A549 (cell line): Measurements from ENCODE around the gene ECSCR. TPM values are rescaled to one million over a fixed set of nuclear protein-coding genes. Genes with fewer than 3 reads are reported as not detected.
"Not testable (repeated sequence)": the region's sequence is repeated elsewhere in the genome, so short reads cannot be mapped to it uniquely, and the experiment has no call there.

ENCODE experiments used
- ATAC-seq, 2 experiments: fragments of 200-7000 bp in 1 of 2; fragments of >200 bp in 1 of 2; cut with Nextera tagmentation in 1 of 2; cut with Tn5 transposase in 1 of 2; 3 replicates each; pipeline versions ENCODE4 v1.8.0 to v1.9.1; 2018 to 2020; ENCODE audit warnings: mild to moderate bottlenecking in 1 of 2, moderate library complexity in 1 of 2
- CTCF ChIA-PET: fragments of 300-600 bp; sonication (Branson Sonifier 250); formaldehyde crosslinking; extraction: SDS; loops from one replicate; lab custom pipeline; 2021; ENCODE audit warnings: antibody characterized with exemption, inconsistent platforms; lab: Yijun Ruan, JAX
- POLR2A ChIA-PET: fragments of 350-600 bp; formaldehyde crosslinking; extraction: SDS; loops from one replicate; lab custom pipeline; 2021; ENCODE audit warnings: antibody characterized with exemption, inconsistent platforms; lab: Yijun Ruan, JAX
- DNase-seq, 2 experiments: peaks; one replicate each; pipeline versions ENCODE4 v3.0.0 to v3.0.0-alpha.2; 2011 to 2016; ENCODE audit warnings: low read depth in 1 of 2, low spot score in 1 of 2
- FAIRE-seq: peaks from 2 replicates; lab custom pipeline; 2011; peaks lifted over from hg19 to GRCh38; lab: Jason Lieb, UNC
- H3K27ac ChIP-seq, 2 experiments: fragments of >200 bp; sonication (Bioruptor Twin); formaldehyde crosslinking; 3 replicates each; pipeline ENCODE4 v1.5.1; 2016 to 2017
- H3K4me1 ChIP-seq: fragments of >200 bp; sonication (Bioruptor Twin); formaldehyde crosslinking; 3 replicates; pipeline ENCODE4 v1.6.1; 2016
- H3K4me2 ChIP-seq: fragments of >200 bp; sonication (Bioruptor Twin); formaldehyde crosslinking; 3 replicates; pipeline ENCODE4 v1.6.1; 2016
- H3K4me3 ChIP-seq: fragments of >200 bp; sonication (Bioruptor Twin); formaldehyde crosslinking; 3 replicates; pipeline ENCODE4 v1.5.1; 2016
- H3K9me3 ChIP-seq: fragments of >200 bp; sonication (Bioruptor Twin); formaldehyde crosslinking; 3 replicates; pipeline ENCODE4 v1.6.1; 2016
- BHLHE40 ChIP-seq: IDR thresholded peaks from 2 replicates; pipeline ENCODE4 v1.6.1; 2012; ENCODE audit warnings: low read depth, low read length, inconsistent platforms
- CBX8 ChIP-seq: fragments of 200-600 bp; sonication (generic); IDR thresholded peaks from 2 replicates; pipeline ENCODE4 v1.6.1; 2016
- CEBPB ChIP-seq, 2 experiments: fragments of >200 bp in 1 of 2; sonication (Bioruptor Twin) in 1 of 2; formaldehyde crosslinking in 1 of 2; IDR thresholded peaks; 2 replicates each; pipeline ENCODE4 v1.6.1; 2012 to 2016
- FOSL2 ChIP-seq, 2 experiments: fragments of 450-650 bp in 1 of 2; fragments of >200 bp in 1 of 2; sonication (Bioruptor Twin) in 1 of 2; formaldehyde crosslinking; IDR thresholded peaks; 2 replicates each; pipeline versions ENCODE4 v1.5.0 to v1.6.1; 2016 to 2020; ENCODE audit warnings: mild to moderate bottlenecking in 1 of 2, moderate library complexity in 1 of 2
- HEYL ChIP-seq: fragments of 250-450 bp; sonication (Bioruptor Pico); IDR thresholded peaks from 2 replicates; pipeline ENCODE4 v1.8.0; 2021; ENCODE audit warnings: mild to moderate bottlenecking, moderate library complexity
- KDM1A ChIP-seq: fragments of 200-600 bp; sonication (generic); IDR thresholded peaks from 2 replicates; pipeline ENCODE4 v1.6.1; 2016; ENCODE audit warnings: low read depth, mild to moderate bottlenecking
- KDM5A ChIP-seq: fragments of 200-600 bp; sonication (generic); IDR thresholded peaks from 2 replicates; pipeline ENCODE4 v1.6.1; 2016; ENCODE audit warnings: antibody characterized with exemption, mild to moderate bottlenecking
- MYC ChIP-seq: IDR thresholded peaks from 2 replicates; pipeline ENCODE4 v1.6.1; 2012; ENCODE audit warnings: mild to moderate bottlenecking, inconsistent platforms, low read length, improper control_type of control experiment, borderline replicate concordance
- SREBF2 ChIP-seq: fragments of 450-650 bp; IDR thresholded peaks from 2 replicates; pipeline ENCODE4 v1.6.1; 2014; ENCODE audit warnings: mild to moderate bottlenecking, moderate library complexity
- USF2 ChIP-seq: fragments of 450-650 bp; IDR thresholded peaks from 2 replicates; pipeline ENCODE4 v1.6.1; 2014; ENCODE audit warnings: antibody characterized with exemption
- WGBS: methylation state at CpG from one replicate; pipeline ENCODE4 v1.1.6; 2017; ENCODE audit errors: missing lambda C conversion rate; 5-methylcytosine and 5-hydroxymethylcytosine counted together
- polyA plus RNA-seq, 4 experiments: library from polyadenylated mRNA; depleted of rRNA in 3 of 4; stranded (reverse); fragments of >200 nt; fragmentation: RNase III in 1 of 4; extraction: RNeasy Plus Mini Kit Qiagen cat#74134 plus additional on column Dnase treatment in 1 of 4; gene quantifications; 2 replicates in 3 of 4; 3 replicates in 1 of 4; pipeline ENCODE4 v1.2.3, GENCODE V29; 2011 to 2017

The ECSCR gene
- polyA plus RNA-seq, 2 of the 4 experiments (the other 2 are of a cell fraction), result not detected

GRCh38 chr5:139481122-139481533 lies 18.6 kb upstream of the ECSCR start (continued):
- TF ChIP-seq KDM1A (no peak), HEYL (CRISPR knock-in tag) (no peak), CBX8 (no peak), KDM5A (no peak)

- CTCF ChIA-PET, result interaction anchor here (0.6 kb wide), 1 partner anchor 71 kb away, joined by 3 read pairs; no protein-coding TSS in a partner anchor
- POLR2A ChIA-PET, FAIRE-seq: not testable (repeated sequence)
These were observed 17.2 kb upstream of the ECSCR start for GRCh38 chr5:139479729-139480128.

GRCh38 chr5:139478657-139479423 lies 16.3 kb upstream of the ECSCR start:
- CTCF ChIA-PET, result interaction anchor here (0.8 to 1.0 kb wide), 2 partner anchors 9 to 57 kb away, joined by 3 read pairs; partner anchors contain the start of gene SMIM33
- not testable (repeated sequence) for H3K4me3 ChIP-seq, H3K4me1 ChIP-seq, DNase-seq, H3K4me2 ChIP-seq, H3K27ac ChIP-seq, FAIRE-seq, ATAC-seq, H3K9me3 ChIP-seq
- 65% methylated on average over 9 of the region's 9 CpGs for WGBS
- POLR2A ChIA-PET, result interaction anchor here (0.6 kb wide), 1 partner anchor 15 kb away, joined by 3 read pairs; no protein-coding TSS in a partner anchor

More at GRCh38 chr5:139479729-139480128, 17.2 kb upstream of the ECSCR start:
- not testable (repeated sequence) for H3K27ac ChIP-seq, ATAC-seq, H3K4me2 ChIP-seq, H3K9me3 ChIP-seq, DNase-seq, H3K4me1 ChIP-seq, H3K4me3 ChIP-seq
- WGBS, result 85% methylated on average over 4 of the region's 4 CpGs

GRCh38 chr5:139475865-139476617 lies 13.5 kb upstream of the ECSCR start:
- no peak overlapping the region for H3K4me3 ChIP-seq
- CTCF ChIA-PET, result interaction anchor here (0.7 kb wide), 1 partner anchor 62 kb away, joined by 3 read pairs; no protein-coding TSS in a partner anchor
- FAIRE-seq, result no peak
- no peak for DNase-seq
- no peaks in the 10 kb centered on the region for H3K4me1 ChIP-seq
- H3K4me2 ChIP-seq, result no peak overlapping the region
- H3K27ac ChIP-seq, result no peak overlapping the region
- no peaks in the 10 kb centered on the region for H3K9me3 ChIP-seq
- 79% methylated on average over 13 of the region's 13 CpGs for WGBS
- POLR2A ChIA-PET, result no interaction called here
- no peak for TF ChIP-seq MYC
- ATAC-seq, result no peak

GRCh38 chr5:139474890-139475791 lies 12.6 kb upstream of the ECSCR start:
- Histone ChIP-seq H3K9me3 (no peaks in the 10 kb centered on the region), H3K4me2 (no peak overlapping the region), H3K4me1 (no peaks in the 10 kb centered on the region), H3K27ac (no peak overlapping the region), H3K4me3 (no peak overlapping the region)
- no peak for TF ChIP-seq USF2
- TF ChIP-seq HEYL (CRISPR knock-in tag), result no peak
- TF ChIP-seq CEBPB (IDR thresholded peaks at IDR 0.05), result peak; percentile 40 to 64; a peak in 3 of 4 replicates
- no peak for TF ChIP-seq BHLHE40
- no peak for TF ChIP-seq FOSL2 (IDR thresholded peaks at IDR 0.05)
- TF ChIP-seq FOSL2 (CRISPR knock-in tag; IDR thresholded peaks at IDR 0.05), result no peak
- TF ChIP-seq SREBF2, result no peak
- POLR2A ChIA-PET, result no interaction called here
- DNase-seq (no peak), ATAC-seq (no peak), FAIRE-seq (no peak)
- 68% methylated on average over 13 of the region's 13 CpGs for WGBS
- CTCF ChIA-PET, result interaction anchor here (1.0 kb wide), 1 partner anchor 53 kb away, joined by 4 read pairs; no protein-coding TSS in a partner anchor
